HG03378 (cell line): ENCODE measurements around the gene ZC3H8.
"Not testable (repeated sequence)": the region's sequence is repeated elsewhere in the genome, so short reads cannot be mapped to it uniquely, and the experiment has no call there.

ENCODE experiments used
- ATAC-seq: cut with Tn5 transposase; IDR thresholded peaks from one replicate; pipeline ENCODE4 v1.9.1; 2021; ENCODE audit warnings: mild to moderate bottlenecking, moderate library complexity; ENCODE audit not compliant: unreplicated experiment

Gene ZC3H8

GRCh38 chr2:112254466-112255240 is at the start of gene ZC3H8:
Gene ZC3H8, minus strand, starts transcription at chr2:112255042. Its CDS starts 61 bp downstream, at chr2:112254981.
- ATAC-seq, result peak; percentile 58

DNA sequence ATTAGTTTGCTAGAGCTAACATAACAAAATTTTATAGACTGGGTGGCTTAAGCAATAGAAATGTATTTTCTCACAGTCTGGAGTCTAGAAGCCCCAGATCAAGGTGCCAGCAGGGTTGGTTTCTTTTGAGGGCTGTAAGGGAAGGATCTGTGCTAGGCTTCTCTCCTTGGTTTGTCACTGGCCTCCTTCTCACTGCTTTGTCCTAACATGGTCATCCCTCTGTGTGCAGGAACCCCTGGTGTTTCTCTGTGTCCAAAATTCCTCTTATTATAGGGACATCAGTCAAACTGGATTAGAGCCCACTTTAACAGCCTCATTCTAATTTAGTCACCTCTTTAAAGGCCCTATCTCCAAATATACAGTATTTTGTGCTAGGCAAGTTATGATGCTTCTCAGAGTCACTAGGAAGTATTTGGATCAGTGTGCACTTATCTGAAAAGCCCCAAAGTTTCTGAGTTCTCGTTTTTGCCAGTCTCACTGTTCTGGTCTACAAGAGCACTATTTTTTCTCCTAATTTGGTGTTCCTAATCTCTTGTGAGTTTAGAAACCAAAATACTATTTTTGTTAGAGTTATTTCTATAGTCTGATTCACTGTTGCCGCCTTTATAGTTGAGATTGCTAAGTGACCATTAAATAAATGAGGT is 49.6 kb upstream of the ZC3H8 start:
- no peak for ATAC-seq

- ATAC-seq, result no peak
Observed at GRCh38 chr2:112301973-112302372, 47.1 kb upstream of the ZC3H8 start.

GRCh38 chr2:112301171-112301584 is 46.3 kb upstream of the ZC3H8 start:
- ATAC-seq, result no peak

GRCh38 chr2:112296407-112296806 is 41.6 kb upstream of the ZC3H8 start:
- ATAC-seq, result no peak

- no peak for ATAC-seq
Observed at GRCh38 chr2:112295407-112296078, 40.7 kb upstream of the ZC3H8 start.

DNA sequence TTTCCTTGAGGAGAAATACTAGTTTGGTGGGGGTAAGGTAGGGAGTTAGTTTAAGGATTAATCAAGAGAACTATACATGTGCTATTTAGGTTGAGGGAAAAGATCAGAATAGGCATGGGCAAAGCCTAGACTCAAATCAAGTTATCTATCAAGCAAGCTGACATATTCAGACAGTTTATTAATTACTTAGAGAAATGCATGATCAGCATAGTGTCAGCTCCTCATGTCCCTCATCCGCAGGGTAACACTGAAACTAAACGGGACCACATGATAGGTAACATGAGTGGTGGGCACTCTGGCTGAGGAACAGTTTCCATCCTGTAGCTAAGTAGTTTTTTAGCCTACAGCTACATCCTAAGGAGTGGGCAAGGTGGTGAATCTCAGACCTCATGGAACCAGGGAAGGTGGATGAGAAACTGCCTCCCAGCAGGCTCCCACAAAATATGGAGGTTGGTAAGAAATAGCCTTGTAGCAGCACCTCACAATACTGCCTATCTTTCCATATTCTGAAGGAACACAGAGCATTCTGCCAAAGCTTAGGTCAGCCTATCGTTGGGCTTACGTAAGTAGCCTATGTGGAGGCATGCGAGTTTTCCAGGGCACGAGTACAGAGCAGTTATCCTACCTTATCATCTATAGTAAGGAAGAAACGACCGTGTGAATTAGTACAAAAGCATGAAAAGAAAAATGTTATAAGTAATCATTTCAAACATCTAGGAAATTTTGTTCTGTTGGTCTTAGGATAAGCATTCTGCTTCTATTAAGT is 39.0 kb upstream of the ZC3H8 start:
- no peak for ATAC-seq

DNA sequence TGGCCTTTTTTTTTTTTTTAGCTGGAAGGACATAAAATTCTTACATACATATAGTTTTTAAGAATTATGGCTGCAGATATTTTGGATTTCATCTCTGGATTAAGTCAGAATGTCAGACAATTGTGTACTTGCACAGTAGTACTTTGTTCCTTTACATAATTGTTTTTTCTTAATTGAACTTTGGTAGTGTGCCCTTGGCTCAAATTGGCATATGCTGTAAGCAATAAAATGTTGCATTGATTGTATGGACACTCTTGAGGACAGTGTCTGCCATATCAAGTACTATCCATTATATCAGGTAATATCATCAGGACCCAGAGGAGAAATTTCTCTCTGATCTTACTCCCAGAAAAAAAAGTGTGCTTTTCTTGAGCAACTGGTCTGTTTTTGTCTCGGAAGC is 35.8 kb upstream of the ZC3H8 start:
- no peak for ATAC-seq

DNA sequence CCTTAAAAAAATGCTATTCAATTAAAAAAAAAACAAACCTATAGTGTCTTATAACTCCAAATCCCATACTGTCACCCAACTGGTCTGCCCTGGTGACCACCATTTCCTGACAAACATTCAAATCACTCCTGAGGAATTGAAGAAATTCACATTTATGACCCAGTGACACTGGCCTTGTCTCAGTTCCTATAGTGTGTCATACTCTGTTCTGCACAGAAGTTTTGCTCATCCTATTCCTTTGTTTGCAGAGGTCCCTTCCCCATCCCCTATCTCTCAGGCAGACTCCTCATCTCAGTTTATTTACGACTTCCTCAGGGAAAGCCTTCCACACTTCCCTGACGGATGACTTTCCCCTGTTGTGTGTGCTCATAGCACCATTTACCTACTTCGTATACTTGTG is 35.2 kb upstream of the ZC3H8 start:
- no peak for ATAC-seq

- ATAC-seq, result not testable (repeated sequence)
Observed at GRCh38 chr2:112283535-112283934, 28.7 kb upstream of the ZC3H8 start.

- ATAC-seq, result not testable (repeated sequence)
Observed at GRCh38 chr2:112282066-112282465, 27.2 kb upstream of the ZC3H8 start.

GRCh38 chr2:112277596-112278220 is 22.9 kb upstream of the ZC3H8 start:
- ATAC-seq, result no peak

DNA sequence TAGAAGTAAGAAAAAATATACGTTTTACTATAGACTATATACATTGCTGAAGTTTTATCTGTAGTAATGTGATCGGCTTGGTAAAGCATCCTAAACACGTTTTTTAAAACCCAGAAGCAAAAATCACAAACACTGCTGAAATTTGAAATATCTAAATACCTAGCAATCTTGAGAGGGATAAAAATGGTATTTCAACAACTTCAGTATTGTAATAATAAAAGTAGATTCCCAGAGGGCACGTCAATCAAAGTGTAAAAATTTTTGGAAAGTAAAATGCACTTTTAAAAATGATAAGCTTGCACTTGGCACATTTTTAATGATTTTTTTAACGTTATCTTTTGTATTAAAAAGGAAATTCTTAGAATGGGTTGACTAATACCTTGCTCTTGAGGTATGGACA is 22.1 kb upstream of the ZC3H8 start:
- ATAC-seq, result no peak

DNA sequence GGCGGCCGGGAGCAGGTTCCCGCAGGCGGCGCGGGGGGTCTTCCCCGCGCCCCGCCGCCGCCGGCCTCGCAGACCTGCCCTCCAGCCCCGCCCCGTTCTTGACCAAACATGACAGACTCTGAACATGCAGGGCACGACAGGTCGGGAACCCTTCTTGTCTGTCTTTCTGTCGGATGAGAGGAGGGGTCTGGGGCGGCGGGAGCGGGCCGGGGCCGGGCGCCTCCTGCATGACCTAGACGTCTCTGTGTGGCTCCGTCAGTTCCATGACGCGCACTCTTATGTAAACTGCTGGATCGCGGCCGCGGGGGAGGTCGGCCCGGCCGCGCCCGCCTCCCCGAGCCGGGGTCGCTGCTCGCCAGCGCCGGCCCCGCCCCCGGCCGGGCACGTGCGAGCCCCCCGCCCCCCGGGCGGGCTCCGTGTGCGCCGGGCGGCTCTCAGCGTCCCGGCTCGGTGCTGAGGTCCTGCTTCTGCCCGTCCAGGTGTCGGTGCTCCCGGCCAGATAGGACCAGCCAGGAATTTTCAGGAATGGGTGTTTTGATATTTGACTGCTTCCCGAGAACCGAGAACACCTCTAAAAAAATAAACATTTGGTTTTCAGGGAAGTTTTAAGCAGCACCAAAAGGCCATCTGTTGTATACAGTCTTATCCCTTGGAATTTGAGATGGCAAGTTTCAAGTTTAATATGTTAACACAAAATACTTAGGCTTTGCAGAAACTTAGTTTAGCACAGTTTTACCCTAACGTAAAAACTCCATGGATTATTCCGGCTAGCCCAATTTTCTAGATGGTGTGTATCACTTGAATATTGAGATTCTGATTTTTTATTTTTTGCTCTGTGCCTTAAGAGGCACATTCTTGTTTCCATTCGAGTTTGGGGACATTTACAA is 21.3 kb upstream of the ZC3H8 start:
- ATAC-seq, result peak; percentile 32

DNA sequence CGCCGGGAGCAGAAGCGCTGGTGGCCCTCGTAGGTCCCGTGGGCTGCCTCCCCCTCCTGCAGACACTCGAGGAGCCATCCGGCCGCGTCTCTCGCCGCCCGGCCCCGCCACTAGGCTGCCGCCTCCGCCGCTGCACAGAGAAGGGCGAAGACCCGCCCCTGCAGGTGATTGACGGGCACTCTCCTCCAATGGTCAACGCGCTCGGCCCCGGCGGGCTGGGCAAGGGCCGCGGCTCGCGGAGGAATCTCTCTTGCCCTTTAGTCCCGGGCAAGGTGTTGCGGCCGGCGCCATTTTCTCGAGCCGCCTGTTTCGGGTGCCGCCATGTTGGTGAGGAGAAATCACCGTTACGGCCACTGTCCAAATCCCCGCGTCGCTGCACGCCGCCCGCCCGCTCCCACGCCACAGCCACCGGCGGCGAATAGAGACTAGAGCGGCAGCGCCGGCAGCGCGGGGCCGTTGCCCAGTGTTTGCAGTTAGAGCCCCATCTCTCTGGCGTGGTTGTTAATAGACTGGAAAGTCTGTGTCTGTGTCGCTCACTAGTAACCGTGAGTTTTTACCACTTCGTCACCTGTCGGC is 20.6 kb upstream of the ZC3H8 start, which contains the start of gene ZC3H6:
ZC3H6 (plus strand) TSS at position 287 of the 576 bp plus-strand sequence. CDS start 398 bp downstream, outside the sequence.
- ATAC-seq, result peak; percentile 95

- ATAC-seq, result no peak
Observed at GRCh38 chr2:112273349-112273748, 18.5 kb upstream of the ZC3H8 start.

DNA sequence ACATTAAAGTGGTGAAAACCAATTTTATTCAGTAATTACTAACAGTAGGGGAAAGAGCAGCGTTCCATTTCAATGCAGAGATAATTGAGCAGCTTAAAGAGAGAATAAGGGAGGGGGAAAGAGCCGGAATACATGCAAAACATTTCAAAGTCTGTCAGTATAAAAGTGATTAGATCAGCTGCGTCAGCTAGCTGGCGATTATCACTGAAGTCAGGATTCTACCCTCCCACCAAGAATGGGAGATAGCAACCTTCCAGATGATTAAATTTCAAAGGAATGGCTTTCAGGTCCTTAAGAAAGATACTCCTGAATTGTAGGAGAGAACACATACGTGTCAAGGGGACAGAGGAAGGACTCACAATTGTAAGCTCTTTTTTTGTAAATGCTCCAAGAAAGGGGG is 17.8 kb upstream of the ZC3H8 start:
- no peak for ATAC-seq

DNA sequence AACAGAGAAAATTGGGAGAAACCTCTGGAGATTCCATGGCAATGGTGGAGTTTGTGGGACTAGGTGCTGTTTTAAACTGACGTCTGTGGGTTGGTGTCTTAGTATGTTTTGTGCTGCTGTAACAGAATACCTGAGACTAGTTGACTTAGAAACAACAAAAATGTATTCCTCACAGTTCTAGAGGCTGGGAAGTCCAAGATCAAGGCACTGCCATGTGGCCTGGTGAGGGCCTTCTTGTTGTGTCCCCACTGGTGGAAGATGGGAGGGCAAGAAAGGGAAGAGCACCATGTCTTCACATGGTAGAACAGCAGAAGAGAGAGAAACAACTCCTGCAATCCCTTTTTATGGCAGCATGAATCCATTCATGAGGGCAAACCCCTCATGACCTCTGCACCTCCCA is 13.7 kb upstream of the ZC3H8 start:
- no peak for ATAC-seq

- no peak for ATAC-seq
Observed at GRCh38 chr2:112262876-112263275, 8.0 kb upstream of the ZC3H8 start.
